T-helper 17 cell (primary cell): Measurements from ENCODE around the gene ATXN2. TPM values are rescaled to one million over a fixed set of nuclear protein-coding genes. Genes with fewer than 3 reads are reported as not detected.
"Not testable (repeated sequence)": the region's sequence is repeated elsewhere in the genome, so short reads cannot be mapped to it uniquely, and the experiment has no call there.

Source experiments
- ATAC-seq: fragments of 150-1000 bp; cut with Tn5 transposase; 2 replicates; pipeline ENCODE4 v1.10.0; 2021; ENCODE audit warnings: mild to moderate bottlenecking, moderate library complexity
- DNase-seq, 3 donors: peaks; one replicate each; pipeline versions ENCODE4 v3.0.0 to v3.0.0-alpha.2; 2020 to 2021
- H3K9me3 ChIP-seq: one replicate; pipeline ENCODE4 v1.7.0; 2013; ENCODE audit warnings: low read length, mild to moderate bottlenecking; ENCODE audit not compliant: control insufficient read depth, poor library complexity, severe bottlenecking
- H3K27ac Mint-ChIP-seq: one replicate; pipeline ENCODE4 v1.8.0; 2022; ENCODE audit warnings: mild to moderate bottlenecking, moderate library complexity, mixed read lengths
- H3K27me3 Mint-ChIP-seq: one replicate; pipeline ENCODE4 v1.8.0; 2022; ENCODE audit warnings: mixed read lengths
- H3K36me3 Mint-ChIP-seq: one replicate; pipeline ENCODE4 v1.8.0; 2022; ENCODE audit warnings: low read depth, mixed read lengths
- H3K4me1 Mint-ChIP-seq: one replicate; pipeline ENCODE4 v1.8.0; 2022; ENCODE audit warnings: mild to moderate bottlenecking, mixed read lengths
- H3K4me3 Mint-ChIP-seq: one replicate; pipeline ENCODE4 v1.8.0; 2022; ENCODE audit warnings: mild to moderate bottlenecking, moderate library complexity, mixed read lengths
- total RNA-seq, 4 donors: library from RNA in 2 of 4; stranded (reverse) in 2 of 4; gene quantifications; one replicate each; pipeline ENCODE4 v1.2.3 and lab custom pipeline; 2022 to 2026

The ATXN2 gene
- total RNA-seq, 2 donors from 2014 or later: 47.6 to 48.8 TPM

- H3K27ac Mint-ChIP-seq: no peak overlapping the region
- H3K36me3 Mint-ChIP-seq: no peaks in the 10 kb centered on the region
- no peaks in the 10 kb centered on the region for H3K27me3 Mint-ChIP-seq
- no peaks in the 10 kb centered on the region for H3K9me3 ChIP-seq
- DNase-seq: no peak
- peaks cover 19% of the 10 kb centered on the region for H3K4me1 Mint-ChIP-seq
- H3K4me3 Mint-ChIP-seq: no peak overlapping the region
- ATAC-seq: no peak
Observed at GRCh38 chr12:111578276-111578970, 20.7 kb downstream of the ATXN2 start.

GRCh38 chr12:111574797-111575443 lies 24.2 kb downstream of the ATXN2 start:
- DNase-seq: no peak
- Mint-ChIP-seq H3K4me3 (no peak overlapping the region), H3K4me1 (peaks cover 21% of the 10 kb centered on the region), H3K27ac (no peak overlapping the region), H3K27me3 (no peaks in the 10 kb centered on the region), H3K36me3 (no peaks in the 10 kb centered on the region)
- H3K9me3 ChIP-seq: no peaks in the 10 kb centered on the region
- ATAC-seq: no peak

- peaks cover 27% of the 10 kb centered on the region for H3K4me1 Mint-ChIP-seq
Observed at GRCh38 chr12:111573476-111573875, 25.6 kb downstream of the ATXN2 start.

DNA sequence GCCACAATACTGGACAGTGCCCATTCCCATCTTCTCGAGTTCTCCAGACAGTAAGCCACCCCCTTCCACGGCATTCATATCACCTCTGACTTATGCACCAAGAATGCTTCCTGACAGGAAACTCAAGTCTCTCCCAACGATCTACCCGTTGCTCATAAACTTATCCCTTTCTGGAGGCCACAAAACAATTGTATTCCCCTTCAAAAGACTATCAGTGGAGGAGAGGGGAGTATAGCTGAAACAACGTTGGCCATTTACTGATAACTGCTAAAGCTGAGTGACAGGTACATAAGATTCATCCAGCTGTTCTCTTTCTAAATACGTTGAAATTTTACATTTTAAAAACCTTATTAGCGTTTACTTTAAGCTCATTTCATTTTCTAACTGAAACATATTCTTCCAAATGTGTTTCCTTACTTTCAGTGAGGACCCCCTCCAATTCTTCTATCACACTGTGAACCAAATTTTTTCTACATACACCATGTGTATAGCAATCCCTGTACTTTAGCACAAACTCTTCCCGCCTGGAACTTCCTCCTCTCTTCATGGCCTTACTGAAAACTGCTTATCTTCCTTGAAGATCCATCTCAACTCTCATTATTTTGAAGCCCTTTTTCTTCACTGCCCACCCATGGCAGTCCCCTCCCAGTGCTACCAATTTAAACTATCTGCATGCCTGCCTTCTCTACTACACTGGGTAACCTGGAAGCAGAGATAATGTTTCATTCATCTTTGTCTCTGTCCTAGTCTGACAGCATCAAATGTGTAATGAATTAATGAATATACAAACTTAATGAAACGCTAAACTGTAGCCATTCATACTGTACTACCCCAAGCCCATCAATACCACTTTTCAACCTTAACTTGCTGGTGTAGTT lies 28.8 kb downstream of the ATXN2 start:
- peak overlapping the region; percentile 5 for H3K27ac Mint-ChIP-seq
- no peaks in the 10 kb centered on the region for H3K36me3 Mint-ChIP-seq
- H3K27me3 Mint-ChIP-seq: no peaks in the 10 kb centered on the region
- ATAC-seq (no peak), DNase-seq (no peak)
- no peaks in the 10 kb centered on the region for H3K9me3 ChIP-seq
- peaks cover 26% of the 10 kb centered on the region for H3K4me1 Mint-ChIP-seq
- no peak overlapping the region for H3K4me3 Mint-ChIP-seq

More at GRCh38 chr12:111573476-111573875, 25.6 kb downstream of the ATXN2 start:
- no peaks in the 10 kb centered on the region for H3K9me3 ChIP-seq
- H3K36me3 Mint-ChIP-seq: no peaks in the 10 kb centered on the region
- no peak for DNase-seq
- no peak for ATAC-seq
- no peaks in the 10 kb centered on the region for H3K27me3 Mint-ChIP-seq
- H3K27ac Mint-ChIP-seq: peak overlapping the region; percentile 32
- H3K4me3 Mint-ChIP-seq: no peak overlapping the region

DNA sequence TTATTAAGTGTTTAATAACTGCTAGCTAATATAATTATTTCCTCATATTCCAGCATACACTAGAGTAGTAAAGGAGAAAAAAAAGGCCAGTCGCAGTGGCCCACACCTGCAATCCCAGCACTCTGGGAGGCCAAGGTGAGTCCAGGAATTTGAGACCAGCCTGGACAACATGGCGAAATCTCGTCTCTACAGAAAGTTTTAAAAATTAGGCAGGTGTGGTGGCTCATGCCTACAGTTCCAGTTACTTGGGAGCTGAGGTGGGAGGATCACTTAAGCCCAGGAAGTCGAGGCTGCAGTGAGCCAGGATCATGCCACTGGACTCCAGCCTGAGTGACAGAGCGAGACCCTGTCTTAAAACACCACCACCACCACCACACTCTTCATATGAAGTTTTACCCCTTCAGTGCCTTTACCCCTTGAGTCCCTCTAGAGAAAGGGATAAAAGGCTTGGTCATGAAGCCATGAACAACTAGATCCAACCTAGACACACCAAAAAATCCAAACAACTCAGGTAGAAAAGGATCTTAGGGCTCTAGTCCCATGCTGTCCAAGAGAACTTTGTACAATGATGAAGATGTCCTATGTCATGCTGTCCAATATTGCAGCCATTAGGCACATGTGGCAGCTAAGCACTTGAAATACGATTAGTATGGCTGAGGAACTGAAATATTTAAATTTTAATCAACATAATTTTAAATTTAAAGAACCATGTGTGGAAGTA lies 29.6 kb downstream of the ATXN2 start:
- no peak for ATAC-seq

DNA sequence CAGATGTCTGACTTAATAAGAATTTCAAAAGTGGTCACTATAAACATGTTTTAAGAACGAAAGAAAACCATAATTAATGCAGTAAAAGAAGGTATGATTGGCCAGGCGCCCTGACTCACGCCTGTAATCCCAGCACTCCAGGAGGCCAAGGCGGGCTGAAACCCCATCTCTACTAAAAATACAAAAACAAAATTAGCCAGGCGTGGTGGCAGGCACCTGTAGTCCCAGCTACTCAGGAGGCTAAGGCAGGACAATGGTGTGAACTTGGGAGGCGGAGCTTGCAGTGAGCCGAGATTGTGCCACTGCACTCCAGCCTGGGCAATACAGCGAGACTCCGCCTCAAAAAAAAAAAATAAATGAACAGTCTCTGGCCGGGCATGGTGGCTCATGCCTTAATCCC lies 38.3 kb downstream of the ATXN2 start:
- not testable (repeated sequence) for H3K4me3 Mint-ChIP-seq, DNase-seq, H3K36me3 Mint-ChIP-seq, H3K9me3 ChIP-seq, H3K27me3 Mint-ChIP-seq, ATAC-seq
- H3K27ac Mint-ChIP-seq: peak overlapping the region; percentile 27
- H3K4me1 Mint-ChIP-seq: peaks cover 22% of the 10 kb centered on the region

More for the DNA sequence above, 29.6 kb downstream of the ATXN2 start:
- Mint-ChIP-seq H3K27ac (peak overlapping the region; percentile 53), H3K27me3 (no peaks in the 10 kb centered on the region), H3K4me3 (no peak overlapping the region), H3K36me3 (no peaks in the 10 kb centered on the region), H3K4me1 (peaks cover 26% of the 10 kb centered on the region)
- DNase-seq: no peak
- no peaks in the 10 kb centered on the region for H3K9me3 ChIP-seq

DNA sequence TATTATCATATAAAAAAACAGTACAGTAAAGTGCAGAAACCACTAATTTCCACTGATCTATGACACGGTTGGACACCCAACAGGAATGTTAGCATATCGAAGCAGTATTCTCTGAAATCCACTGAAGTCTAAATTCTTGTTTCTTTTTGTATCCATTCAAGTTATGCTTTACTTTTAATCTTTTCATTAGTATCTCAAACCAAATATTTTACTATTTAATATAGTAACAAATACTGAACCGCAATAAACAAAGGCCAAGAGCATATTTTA lies 41.1 kb downstream of the ATXN2 start:
- H3K4me1 Mint-ChIP-seq: peaks cover 21% of the 10 kb centered on the region
- H3K27me3 Mint-ChIP-seq: no peaks in the 10 kb centered on the region
- no peaks in the 10 kb centered on the region for H3K9me3 ChIP-seq
- ATAC-seq (no peak), DNase-seq (no peak)
- H3K27ac Mint-ChIP-seq: peak overlapping the region; percentile 56
- peaks cover 2% of the 10 kb centered on the region for H3K36me3 Mint-ChIP-seq
- no peak overlapping the region for H3K4me3 Mint-ChIP-seq

GRCh38 chr12:111557271-111558106 lies 41.6 kb downstream of the ATXN2 start:
- no peak for ATAC-seq
- Mint-ChIP-seq H3K36me3 (peaks cover 2% of the 10 kb centered on the region), H3K27me3 (no peaks in the 10 kb centered on the region), H3K4me1 (peaks cover 21% of the 10 kb centered on the region), H3K4me3 (no peak overlapping the region), H3K27ac (peak overlapping the region; percentile 56)
- no peak for DNase-seq
- no peaks in the 10 kb centered on the region for H3K9me3 ChIP-seq

- ATAC-seq (no peak), DNase-seq (no peak)
- H3K4me3 Mint-ChIP-seq: no peak overlapping the region
- no peak overlapping the region for H3K27ac Mint-ChIP-seq
- H3K27me3 Mint-ChIP-seq: no peaks in the 10 kb centered on the region
- no peaks in the 10 kb centered on the region for H3K9me3 ChIP-seq
- H3K36me3 Mint-ChIP-seq: peaks cover 4% of the 10 kb centered on the region
- peaks cover 20% of the 10 kb centered on the region for H3K4me1 Mint-ChIP-seq
Observed at GRCh38 chr12:111556676-111557075, 42.4 kb downstream of the ATXN2 start.

DNA sequence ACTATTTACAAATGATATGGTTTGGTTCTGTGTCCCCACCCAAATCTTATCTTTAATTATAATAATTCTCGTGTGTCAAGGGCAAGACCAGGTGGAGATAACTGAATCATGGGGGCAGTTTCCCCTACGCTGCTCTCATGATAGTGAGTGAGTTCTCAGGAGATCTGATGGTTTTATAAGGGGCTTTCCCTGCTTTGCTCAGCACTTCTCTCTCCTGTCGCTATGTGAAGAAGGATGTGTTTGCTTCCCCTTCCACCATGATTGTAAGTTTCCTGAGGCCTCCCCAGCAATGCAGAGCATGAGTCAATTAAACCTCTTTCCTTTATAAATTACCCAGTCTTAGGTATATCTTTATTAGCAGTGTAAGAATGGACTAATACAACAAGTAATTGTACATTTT lies 43.8 kb downstream of the ATXN2 start:
- H3K36me3 Mint-ChIP-seq, DNase-seq, H3K27ac Mint-ChIP-seq, H3K27me3 Mint-ChIP-seq, H3K4me3 Mint-ChIP-seq, ATAC-seq, H3K9me3 ChIP-seq: not testable (repeated sequence)
- H3K4me1 Mint-ChIP-seq: peaks cover 15% of the 10 kb centered on the region

- peaks cover 8% of the 10 kb centered on the region for H3K36me3 Mint-ChIP-seq
- DNase-seq (no peak), ATAC-seq (peak; percentile 70)
- H3K4me1 Mint-ChIP-seq: peaks cover 8% of the 10 kb centered on the region
- no peaks in the 10 kb centered on the region for H3K27me3 Mint-ChIP-seq
- H3K27ac Mint-ChIP-seq: peak overlapping the region; percentile 88
- H3K9me3 ChIP-seq: no peaks in the 10 kb centered on the region
- no peak overlapping the region for H3K4me3 Mint-ChIP-seq
Observed at GRCh38 chr12:111546758-111547383, 52.2 kb downstream of the ATXN2 start.

DNA sequence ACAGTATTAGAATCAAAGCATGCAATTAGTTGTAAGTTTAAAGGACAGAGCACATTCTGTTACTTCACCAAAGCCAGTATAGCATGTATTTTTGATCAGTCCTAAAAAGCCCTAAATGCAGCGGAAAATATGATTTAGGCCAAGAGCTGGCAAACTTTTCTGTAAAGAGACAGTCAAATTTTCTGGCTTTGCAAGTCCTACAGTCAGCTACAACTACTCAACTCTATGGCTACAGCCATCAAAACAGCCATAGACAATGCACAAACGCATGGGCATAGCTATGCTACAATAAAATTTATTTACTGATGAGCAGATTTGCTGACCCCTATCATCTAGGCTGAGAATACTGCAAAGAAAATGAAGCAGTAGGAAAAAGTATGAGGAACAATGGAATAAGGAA lies 52.9 kb downstream of the ATXN2 start:
- Mint-ChIP-seq H3K27me3 (no peaks in the 10 kb centered on the region), H3K4me3 (no peak overlapping the region), H3K4me1 (peaks cover 8% of the 10 kb centered on the region), H3K36me3 (peaks cover 8% of the 10 kb centered on the region), H3K27ac (peak overlapping the region; percentile 88)
- no peak for ATAC-seq
- DNase-seq: no peak
- no peaks in the 10 kb centered on the region for H3K9me3 ChIP-seq
